Brain microvascular endothelial cell (primary cell): ENCODE measurements around the gene ADAT1.

ENCODE experiments used
- DNase-seq: peaks from one replicate; pipeline ENCODE4 v3.0.0-alpha.2; 2020
- H3K27ac ChIP-seq: fragments of 250-450 bp; sonication (Bioruptor Pico); 2 replicates; pipeline ENCODE4 v1.5.1; 2020; ENCODE audit warnings: mild to moderate bottlenecking, moderate library complexity
- H3K27me3 ChIP-seq: fragments of 250-450 bp; sonication (Bioruptor Pico); replicated peaks from 2 replicates; pipeline ENCODE4 v1.5.1; 2020; ENCODE audit warnings: mild to moderate bottlenecking
- H3K36me3 ChIP-seq: fragments of 250-450 bp; sonication (Bioruptor Pico); replicated peaks from 2 replicates; pipeline ENCODE4 v1.5.1; 2020; ENCODE audit warnings: mild to moderate bottlenecking
- H3K4me3 ChIP-seq: 2 replicates; pipeline ENCODE4 v1.5.1; 2011; ENCODE audit warnings: low read depth, mild to moderate bottlenecking, control low read depth, low read length, moderate library complexity
- CTCF ChIP-seq: IDR thresholded peaks from 2 replicates; pipeline ENCODE4 v1.5.1; 2011; ENCODE audit warnings: low read depth, mild to moderate bottlenecking, moderate library complexity, low read length, control low read depth, inconsistent platforms; ENCODE audit errors: missing control alignments
- in situ Hi-C: cut with HindIII; loops from 2 replicates; pipeline ENCODE4 v1.10.0; 2017; ENCODE audit warnings: low sequenced_read_pairs, low pct_ligation_motif_present

Gene ADAT1

GRCh38 chr16:75570396-75571065 is 52.5 kb downstream of the ADAT1 start:
- Histone ChIP-seq H3K27me3 (no peaks in the 10 kb centered on the region), H3K36me3 (peaks cover 29% of the 10 kb centered on the region), H3K4me3 (no peak overlapping the region), H3K27ac (no peak overlapping the region)
- TF ChIP-seq CTCF = no peak
- in situ Hi-C loops = no loop called here
- no peak for DNase-seq

GRCh38 chr16:75567911-75568310 is 55.2 kb downstream of the ADAT1 start:
- DNase-seq = no peak
- no peak overlapping the region for H3K4me3 ChIP-seq
- H3K36me3 ChIP-seq = peaks cover 25% of the 10 kb centered on the region
- H3K27ac ChIP-seq = no peak overlapping the region
- in situ Hi-C loops = no loop called here
- TF ChIP-seq CTCF = no peak
- H3K27me3 ChIP-seq = no peaks in the 10 kb centered on the region

GRCh38 chr16:75566758-75567255 is 56.3 kb downstream of the ADAT1 start:
- Histone ChIP-seq H3K27ac (peak overlapping the region; percentile 47), H3K36me3 (peaks cover 21% of the 10 kb centered on the region), H3K4me3 (peak overlapping the region; percentile 88), H3K27me3 (no peaks in the 10 kb centered on the region)
- in situ Hi-C loops = no loop called here
- no peak for TF ChIP-seq CTCF
- DNase-seq = no peak

- in situ Hi-C loops = no loop called here
These were observed 56.9 kb downstream of the ADAT1 start, which contains the start of gene GABARAPL2 for GRCh38 chr16:75566040-75566757. GABARAPL2 (plus strand) TSS chr16:75566379; CDS start chr16:75566487, 108 bp downstream.

GRCh38 chr16:75565640-75566039 is 57.4 kb downstream of the ADAT1 start:
- TF ChIP-seq CTCF = no peak
- no peak for DNase-seq
- in situ Hi-C loops = no loop called here
- Histone ChIP-seq H3K36me3 (peaks cover 13% of the 10 kb centered on the region), H3K4me3 (peak overlapping the region; percentile 88), H3K27ac (no peak overlapping the region), H3K27me3 (no peaks in the 10 kb centered on the region)

More at GRCh38 chr16:75566040-75566757, 56.9 kb downstream of the ADAT1 start, which contains the start of gene GABARAPL2:
- peak; percentile 55 for DNase-seq
- H3K27ac ChIP-seq = peak within 1 kb of the TSS; percentile 47
- no peak for TF ChIP-seq CTCF
- H3K4me3 ChIP-seq = peak within 1 kb of the TSS; percentile 88
- no peaks in the 10 kb centered on the region for H3K27me3 ChIP-seq
- H3K36me3 ChIP-seq = peaks cover 17% of the 10 kb centered on the region
